GM23338 (cell line): ENCODE measurements around the gene RNASEH2A. TPM values are rescaled to one million over a fixed set of nuclear protein-coding genes. Genes with fewer than 3 reads are reported as not detected.

Experiments used
- ATAC-seq: fragments of 200-7000 bp; cut with Tn5 transposase; 3 replicates; pipeline ENCODE4 v1.9.1; 2020
- DNase-seq: peaks from one replicate; pipeline ENCODE4 v3.0.0-alpha.2; 2015; ENCODE audit warnings: low spot score
- H2AFZ ChIP-seq: fragments of 200-600 bp; sonication (generic); 2 replicates; pipeline ENCODE4 v1.8.0; 2016; ENCODE audit warnings: antibody characterized with exemption, mild to moderate bottlenecking, moderate library complexity
- H3F3A ChIP-seq: fragments of 200-600 bp; sonication (generic); replicated peaks from 2 replicates; pipeline ENCODE4 v1.8.0; 2017; ENCODE audit warnings: antibody characterized with exemption, mixed run types, low read depth
- H3K27ac ChIP-seq: fragments of 200-600 bp; sonication (generic); 2 replicates; pipeline ENCODE4 v1.6.1; 2016; ENCODE audit warnings: low read depth
- H3K27me3 ChIP-seq: fragments of 200-600 bp; sonication (generic); 2 replicates; pipeline ENCODE4 v1.8.0; 2016; ENCODE audit warnings: mild to moderate bottlenecking, mixed run types, moderate library complexity; ENCODE audit not compliant: insufficient read depth
- H3K36me3 ChIP-seq: fragments of 200-600 bp; sonication (generic); 2 replicates; pipeline ENCODE4 v1.8.0; 2016; ENCODE audit warnings: mild to moderate bottlenecking; ENCODE audit not compliant: insufficient read depth
- H3K4me1 ChIP-seq: fragments of 200-600 bp; sonication (generic); 2 replicates; pipeline ENCODE4 v1.8.0; 2016; ENCODE audit warnings: mild to moderate bottlenecking, moderate library complexity; ENCODE audit not compliant: insufficient read depth
- H3K4me2 ChIP-seq: fragments of 200-600 bp; sonication (generic); 2 replicates; pipeline ENCODE4 v1.7.1; 2017; ENCODE audit warnings: mixed run types
- H3K4me3 ChIP-seq: fragments of 200-600 bp; sonication (generic); 2 replicates; pipeline ENCODE4 v1.6.1; 2016; ENCODE audit warnings: mixed run types
- H3K79me2 ChIP-seq: fragments of 200-600 bp; sonication (generic); replicated peaks from 2 replicates; pipeline ENCODE4 v1.8.0; 2017; ENCODE audit warnings: mild to moderate bottlenecking; ENCODE audit not compliant: insufficient read depth
- H3K9me2 ChIP-seq: fragments of 200-600 bp; sonication (generic); 2 replicates; pipeline ENCODE4 v1.8.0; 2017; ENCODE audit not compliant: insufficient read depth
- H4K20me1 ChIP-seq: fragments of 200-600 bp; sonication (generic); replicated peaks from 2 replicates; pipeline ENCODE4 v1.8.0; 2017; ENCODE audit warnings: mild to moderate bottlenecking; ENCODE audit not compliant: insufficient read depth
- H3K27ac Mint-ChIP-seq: 2 replicates; pipeline ENCODE4 v1.8.0; 2020; ENCODE audit warnings: inconsistent platforms, mild to moderate bottlenecking, moderate library complexity, mixed read lengths
- H3K27me3 Mint-ChIP-seq: 3 replicates; pipeline ENCODE4 v1.8.0; 2022; ENCODE audit warnings: low read depth, mild to moderate bottlenecking, moderate library complexity, mixed read lengths, inconsistent platforms; ENCODE audit not compliant: insufficient read depth, poor library complexity
- H3K36me3 Mint-ChIP-seq: 3 replicates; pipeline ENCODE4 v1.8.0; 2021; ENCODE audit warnings: low read depth, mild to moderate bottlenecking, inconsistent platforms, moderate library complexity, mixed read lengths
- H3K4me1 Mint-ChIP-seq: 3 replicates; pipeline ENCODE4 v1.8.0; 2020; ENCODE audit warnings: mild to moderate bottlenecking, inconsistent platforms, mixed read lengths
- H3K4me3 Mint-ChIP-seq: 3 replicates; pipeline ENCODE4 v1.8.0; 2021; ENCODE audit warnings: moderate library complexity, mild to moderate bottlenecking, inconsistent platforms, mixed read lengths
- H3K9me3 Mint-ChIP-seq: 3 replicates; pipeline ENCODE4 v1.8.0; 2020; ENCODE audit warnings: moderate library complexity, mild to moderate bottlenecking, inconsistent platforms, mixed read lengths
- CREB1 ChIP-seq: fragments of 250-450 bp; sonication (Bioruptor Pico); IDR thresholded peaks from 2 replicates; pipeline ENCODE4 v1.5.0; 2020; ENCODE audit warnings: low read depth, mild to moderate bottlenecking, moderate library complexity
- ETS1 ChIP-seq: IDR thresholded peaks from 2 replicates; pipeline ENCODE4 v1.6.1; 2016; ENCODE audit warnings: antibody characterized with exemption
- EZH2phosphoT487 ChIP-seq: fragments of 200-600 bp; sonication (generic); IDR thresholded peaks from one replicate; pipeline ENCODE4 v1.8.1; 2018; ENCODE audit warnings: antibody characterized with exemption; ENCODE audit not compliant: unreplicated experiment
- NANOG ChIP-seq: IDR thresholded peaks from 2 replicates; pipeline ENCODE4 v1.6.1; 2016; ENCODE audit warnings: antibody characterized with exemption, borderline replicate concordance
- POLR2AphosphoS5 ChIP-seq: IDR thresholded peaks from 2 replicates; pipeline ENCODE4 v1.6.1; 2016; ENCODE audit warnings: antibody characterized with exemption, low read depth
- microRNA-seq: library from miRNA; unstranded; fragments of <30 nt; microRNA quantifications from one replicate; pipeline ENCODE4, GENCODE V29; 2017
- polyA plus RNA-seq: library from polyadenylated mRNA; unstranded; fragments of >200 nt; fragmentation: Nextera tagmentation; extraction: Ambion mirVana; gene quantifications from 2 replicates; pipeline ENCODE4 v1.2.1, GENCODE V29; 2016
- small RNA-seq: library from RNA; depleted of rRNA; stranded (forward); fragments of <200 nt; gene quantifications from one replicate; pipeline ENCODE3, GENCODE V24; 2014; ENCODE audit warnings: low replicate concordance
- total RNA-seq: library from RNA; depleted of rRNA; stranded (reverse); fragments of >200 nt; shearing (Covaris generic); gene quantifications from 2 replicates; pipeline ENCODE4 v1.2.3, GENCODE V29; 2014; rRNA removed

Gene RNASEH2A
- total and polyA plus RNA-seq, 2 experiments from 2014 or later: 39.4 to 68.2 TPM

- Mint-ChIP-seq H3K4me3 (no peak overlapping the region), H3K4me1 (peaks cover 1% of the 10 kb centered on the region; the same call in 2 of the 3 replicates), H3K36me3 (peaks cover 44% of the 10 kb centered on the region), H3K9me3 (no peaks in the 10 kb centered on the region; the same call in 1 of the 3 replicates), H3K27ac (no peak overlapping the region), H3K27me3 (peaks cover 4% of the 10 kb centered on the region)
- Histone ChIP-seq H3K79me2 (no peaks in the 10 kb centered on the region), H3K4me2 (no peak overlapping the region), H3K27ac (no peak overlapping the region), H3K9me2 (no peaks in the 10 kb centered on the region), H4K20me1 (no peaks in the 10 kb centered on the region; the same call in 1 of the 2 replicates), H2AFZ (no peak overlapping the region), H3K4me3 (no peak overlapping the region), H3K4me1 (no peaks in the 10 kb centered on the region), H3K27me3 (no peaks in the 10 kb centered on the region), H3F3A (peaks cover 3% of the 10 kb centered on the region; the same call in 1 of the 2 replicates), H3K36me3 (no peaks in the 10 kb centered on the region)
- ATAC-seq (no peak), DNase-seq (no peak)
- TF ChIP-seq POLR2AphosphoS5 (no peak), EZH2phosphoT487 (no peak), CREB1 (no peak), NANOG (no peak), ETS1 (no peak)
Observed at GRCh38 chr19:12859546-12859945, 53.2 kb downstream of the RNASEH2A start.

Small RNAs within 50 kb of the gene (microRNA-seq; reads per million reads assigned to microRNA genes)
- not detected for gene MIR5684
- not detected for gene MIR6794

Small RNAs within 50 kb of the gene (small RNA-seq; reads per million reads assigned to genes)
- gene MIR5684 (not detected), gene MIR6794 (not detected)

Other genes starting within 250 kb of the RNASEH2A start
- gene ZNF490, start 195.8 kb upstream of the RNASEH2A start, total RNA-seq: 7.3 and 8.5 TPM in 2 replicates
- 1.3 and 1.4 TPM in 2 replicates for gene ZNF490, start 195.8 kb upstream of the RNASEH2A start, polyA plus RNA-seq
- gene ZNF791, start 195.7 kb upstream of the RNASEH2A start, total RNA-seq: 15.3 TPM in 2 replicates
- 9.8 and 12.2 TPM in 2 replicates for gene ZNF791, start 195.7 kb upstream of the RNASEH2A start, polyA plus RNA-seq
- 60.8 and 73.8 TPM in 2 replicates for gene MAN2B1, start 139.8 kb upstream of the RNASEH2A start, total RNA-seq
- 33.2 and 39.2 TPM in 2 replicates for gene MAN2B1, start 139.8 kb upstream of the RNASEH2A start, polyA plus RNA-seq
- gene WDR83, start 139.8 kb upstream of the RNASEH2A start, total RNA-seq: 12.5 and 31.6 TPM in 2 replicates
- 18.5 and 18.6 TPM in 2 replicates for gene WDR83, start 139.8 kb upstream of the RNASEH2A start, polyA plus RNA-seq
- 126 and 141 TPM in 2 replicates for gene DHPS, start 124.7 kb upstream of the RNASEH2A start, total RNA-seq
- gene DHPS, start 124.7 kb upstream of the RNASEH2A start, polyA plus RNA-seq: 85.4 and 107 TPM in 2 replicates
- not detected in 2 replicates for gene GNG14, start 118.6 kb upstream of the RNASEH2A start, total RNA-seq
- gene GNG14, start 118.6 kb upstream of the RNASEH2A start, polyA plus RNA-seq: not detected in 2 replicates
- gene FBXW9, start 110.0 kb upstream of the RNASEH2A start, total RNA-seq: 12.3 and 19.4 TPM in 2 replicates
- gene FBXW9, start 110.0 kb upstream of the RNASEH2A start, polyA plus RNA-seq: 6.6 and 8.2 TPM in 2 replicates
- gene TNPO2, start 82.7 kb upstream of the RNASEH2A start, total RNA-seq: 83.0 and 85.9 TPM in 2 replicates
- 35.8 and 37.1 TPM in 2 replicates for gene TNPO2, start 82.7 kb upstream of the RNASEH2A start, polyA plus RNA-seq
- 170 and 171 TPM in 2 replicates for gene TRIR, start 71.9 kb upstream of the RNASEH2A start, total RNA-seq
- 254 and 257 TPM in 2 replicates for gene TRIR, start 71.9 kb upstream of the RNASEH2A start, polyA plus RNA-seq
- 75.3 and 109 TPM in 2 replicates for gene GET3, start 69.1 kb upstream of the RNASEH2A start, total RNA-seq
- gene GET3, start 69.1 kb upstream of the RNASEH2A start, polyA plus RNA-seq: 89.5 and 90.4 TPM in 2 replicates
- 7.5 and 10.4 TPM in 2 replicates for gene BEST2, start 54.8 kb upstream of the RNASEH2A start, total RNA-seq
- gene BEST2, start 54.8 kb upstream of the RNASEH2A start, polyA plus RNA-seq: 1.2 and 1.3 TPM in 2 replicates
- gene HOOK2, start 31.0 kb upstream of the RNASEH2A start, total RNA-seq: 85.3 and 86.4 TPM in 2 replicates
- gene HOOK2, start 31.0 kb upstream of the RNASEH2A start, polyA plus RNA-seq: 46.9 and 56.9 TPM in 2 replicates
- gene JUNB, start 15.1 kb upstream of the RNASEH2A start, total RNA-seq: 16.0 and 20.2 TPM in 2 replicates
- 7.7 and 7.8 TPM in 2 replicates for gene JUNB, start 15.1 kb upstream of the RNASEH2A start, polyA plus RNA-seq
- 465 and 486 TPM in 2 replicates for gene PRDX2, start 4.8 kb upstream of the RNASEH2A start, total RNA-seq
- gene PRDX2, start 4.8 kb upstream of the RNASEH2A start, polyA plus RNA-seq: 314 and 346 TPM in 2 replicates
- 0.38 TPM in 1 of 2 replicates, not detected in the other for gene THSD8, start 4.5 kb upstream of the RNASEH2A start, total RNA-seq
- gene THSD8, start 4.5 kb upstream of the RNASEH2A start, polyA plus RNA-seq: 38.5 and 42.2 TPM in 2 replicates
- gene RTBDN, start 28.0 kb downstream of the RNASEH2A start, total RNA-seq: 3.3 and 4.1 TPM in 2 replicates
- gene RTBDN, start 28.0 kb downstream of the RNASEH2A start, polyA plus RNA-seq: 4.4 and 4.6 TPM in 2 replicates
- 13.4 and 19.9 TPM in 2 replicates for gene MAST1, start 31.9 kb downstream of the RNASEH2A start, total RNA-seq
- 8.9 and 13.9 TPM in 2 replicates for gene MAST1, start 31.9 kb downstream of the RNASEH2A start, polyA plus RNA-seq
- gene DNASE2, start 74.9 kb downstream of the RNASEH2A start, total RNA-seq: 27.3 and 35.0 TPM in 2 replicates
- 15.9 and 17.4 TPM in 2 replicates for gene DNASE2, start 74.9 kb downstream of the RNASEH2A start, polyA plus RNA-seq
- gene KLF1, start 80.6 kb downstream of the RNASEH2A start, total RNA-seq: 1.1 and 1.4 TPM in 2 replicates
- gene KLF1, start 80.6 kb downstream of the RNASEH2A start, polyA plus RNA-seq: 0.74 and 0.80 TPM in 2 replicates
- 73.3 and 99.8 TPM in 2 replicates for gene GCDH, start 84.6 kb downstream of the RNASEH2A start, total RNA-seq
- gene GCDH, start 84.6 kb downstream of the RNASEH2A start, polyA plus RNA-seq: 51.5 and 54.1 TPM in 2 replicates
- 0.62 and 0.63 TPM in 2 replicates for gene SYCE2, start 112.7 kb downstream of the RNASEH2A start, total RNA-seq
- 1.9 and 2.9 TPM in 2 replicates for gene SYCE2, start 112.7 kb downstream of the RNASEH2A start, polyA plus RNA-seq
- gene FARSA, start 127.1 kb downstream of the RNASEH2A start, total RNA-seq: 74.7 and 83.5 TPM in 2 replicates
- 86.4 and 86.5 TPM in 2 replicates for gene FARSA, start 127.1 kb downstream of the RNASEH2A start, polyA plus RNA-seq
- gene CALR, start 132.0 kb downstream of the RNASEH2A start, total RNA-seq: 724 and 760 TPM in 2 replicates
- 1,131 and 1,182 TPM in 2 replicates for gene CALR, start 132.0 kb downstream of the RNASEH2A start, polyA plus RNA-seq
- 67.0 and 69.7 TPM in 2 replicates for gene RAD23A, start 139.3 kb downstream of the RNASEH2A start, total RNA-seq
- gene RAD23A, start 139.3 kb downstream of the RNASEH2A start, polyA plus RNA-seq: 121 and 127 TPM in 2 replicates
- 46.5 and 63.9 TPM in 2 replicates for gene GADD45GIP1, start 150.6 kb downstream of the RNASEH2A start, total RNA-seq
- gene GADD45GIP1, start 150.6 kb downstream of the RNASEH2A start, polyA plus RNA-seq: 255 and 290 TPM in 2 replicates
- gene DAND5, start 163.0 kb downstream of the RNASEH2A start, total RNA-seq: 0.28 TPM in 1 of 2 replicates, not detected in the other
- 0.10 and 0.18 TPM in 2 replicates for gene DAND5, start 163.0 kb downstream of the RNASEH2A start, polyA plus RNA-seq
- 0.14 and 1.2 TPM in 2 replicates for gene NFIX, start 188.9 kb downstream of the RNASEH2A start, total RNA-seq
- gene NFIX, start 188.9 kb downstream of the RNASEH2A start, polyA plus RNA-seq: 0.06 and 0.31 TPM in 2 replicates